SK-N-SH treated with all-trans-retinoic acid at 6 μM for 48 hours (cell line): ENCODE data around the gene ENTPD2.

ENCODE experiments used
- ATAC-seq: fragments of 200-7000 bp; cut with Tn5 transposase; 3 replicates; pipeline ENCODE4 v1.9.1; 2020; ENCODE audit warnings: mild to moderate bottlenecking, moderate library complexity
- ARNTL ChIP-seq: fragments of 450-650 bp; formaldehyde crosslinking; IDR thresholded peaks from 2 replicates; pipeline ENCODE4 v1.5.0; 2020; ENCODE audit warnings: low read depth, mild to moderate bottlenecking, moderate library complexity, borderline replicate concordance
- BACH2 ChIP-seq: fragments of 250-450 bp; sonication (Bioruptor Pico); IDR thresholded peaks from 2 replicates; pipeline ENCODE4 v1.9.0; 2021; ENCODE audit warnings: mild to moderate bottlenecking, borderline replicate concordance
- CSDC2 ChIP-seq: fragments of 250-450 bp; sonication (Bioruptor Pico); IDR thresholded peaks from 2 replicates; pipeline ENCODE4 v1.5.0; 2020; ENCODE audit warnings: mild to moderate bottlenecking, moderate library complexity
- ESRRG ChIP-seq: fragments of 250-450 bp; sonication (Bioruptor Pico); IDR thresholded peaks from 2 replicates; pipeline ENCODE4 v1.6.1; 2021; ENCODE audit warnings: mild to moderate bottlenecking
- ISL1 ChIP-seq: fragments of 250-450 bp; sonication (Bioruptor Pico); IDR thresholded peaks from 2 replicates; pipeline ENCODE4 v2.1.2; 2022; ENCODE audit warnings: mild to moderate bottlenecking, moderate library complexity
- OSR1 ChIP-seq: fragments of 250-450 bp; sonication (Bioruptor Pico); IDR thresholded peaks from 2 replicates; pipeline ENCODE4 v1.8.0; 2022; ENCODE audit warnings: moderate library complexity, mild to moderate bottlenecking, inconsistent platforms
- PPARA ChIP-seq: fragments of 250-450 bp; sonication (Bioruptor Pico); IDR thresholded peaks from 2 replicates; pipeline ENCODE4 v1.5.0; 2020; ENCODE audit warnings: mild to moderate bottlenecking, borderline replicate concordance
- RARB ChIP-seq: fragments of 250-450 bp; sonication (Bioruptor Pico); IDR thresholded peaks from 2 replicates; pipeline ENCODE4 v1.8.0; 2021; ENCODE audit warnings: mild to moderate bottlenecking, moderate library complexity
- SNAI2 ChIP-seq: fragments of 250-450 bp; sonication (Bioruptor Pico); IDR thresholded peaks from 2 replicates; pipeline ENCODE4 v1.5.0; 2020; ENCODE audit warnings: mild to moderate bottlenecking, moderate library complexity
- TCF4 ChIP-seq: fragments of 250-450 bp; sonication (Bioruptor Pico); IDR thresholded peaks from 2 replicates; pipeline ENCODE4 v1.8.0; 2021; ENCODE audit warnings: mild to moderate bottlenecking, moderate library complexity, borderline replicate concordance
- TOX ChIP-seq: fragments of 250-450 bp; sonication (Bioruptor Pico); IDR thresholded peaks from 2 replicates; pipeline ENCODE4 v1.8.0; 2021; ENCODE audit warnings: mild to moderate bottlenecking, moderate library complexity, borderline replicate concordance
- ZC3H10 ChIP-seq: fragments of 250-450 bp; sonication (Bioruptor Pico); IDR thresholded peaks from 2 replicates; pipeline ENCODE4 v1.5.1; 2021; ENCODE audit warnings: mild to moderate bottlenecking, moderate library complexity
- ZFP3 ChIP-seq: fragments of 250-450 bp; sonication (Bioruptor Pico); IDR thresholded peaks from 2 replicates; pipeline ENCODE4 v1.5.0; 2020; ENCODE audit warnings: mild to moderate bottlenecking, moderate library complexity
- ZFP30 ChIP-seq: fragments of 450-650 bp; formaldehyde crosslinking; IDR thresholded peaks from 2 replicates; pipeline ENCODE4 v1.5.0; 2022; ENCODE audit warnings: mild to moderate bottlenecking, moderate library complexity
- ZNF565 ChIP-seq: fragments of 450-650 bp; formaldehyde crosslinking; conservative IDR thresholded peaks from 2 replicates; pipeline ENCODE4 v1.5.0; 2020; ENCODE audit warnings: low read depth, mild to moderate bottlenecking, moderate library complexity
- ZNF70 ChIP-seq: fragments of 450-650 bp; formaldehyde crosslinking; IDR thresholded peaks from 2 replicates; pipeline ENCODE4 v1.5.0; 2020; ENCODE audit warnings: mild to moderate bottlenecking, moderate library complexity
- ZNF8 ChIP-seq: fragments of 450-650 bp; formaldehyde crosslinking; IDR thresholded peaks from 2 replicates; pipeline ENCODE4 v1.5.0; 2020; ENCODE audit warnings: mild to moderate bottlenecking, moderate library complexity
- TF ChIP-seq, protein P1 (sequence below): fragments of 250-450 bp; sonication (Bioruptor Pico); IDR thresholded peaks from 2 replicates; pipeline ENCODE4 v1.8.0; 2020; ENCODE audit warnings: mild to moderate bottlenecking, moderate library complexity, borderline replicate concordance
- TF ChIP-seq, protein P2 (sequence below): fragments of 250-450 bp; sonication (Bioruptor Pico); IDR thresholded peaks from 2 replicates; pipeline ENCODE4 v1.5.1; 2020; ENCODE audit warnings: low read depth, mild to moderate bottlenecking, moderate library complexity
- TF ChIP-seq, protein P3 (sequence below): fragments of 250-450 bp; sonication (Bioruptor Pico); IDR thresholded peaks from 2 replicates; pipeline ENCODE4 v1.8.0; 2021; ENCODE audit warnings: low read depth, mild to moderate bottlenecking, moderate library complexity, borderline replicate concordance
- TF ChIP-seq, protein P4 (sequence below): fragments of 250-450 bp; sonication (Bioruptor Pico); IDR thresholded peaks from 2 replicates; pipeline ENCODE4 v1.5.1; 2021; ENCODE audit warnings: mild to moderate bottlenecking, moderate library complexity
- TF ChIP-seq, protein P5 (sequence below): fragments of 250-450 bp; sonication (Bioruptor Pico); IDR thresholded peaks from 2 replicates; pipeline ENCODE4 v1.5.0; 2020; ENCODE audit warnings: mild to moderate bottlenecking, moderate library complexity

Gene ENTPD2

GRCh38 chr9:137037483-137037882 is 16.4 kb downstream of the ENTPD2 start:
- TF ChIP-seq, protein P1, sequence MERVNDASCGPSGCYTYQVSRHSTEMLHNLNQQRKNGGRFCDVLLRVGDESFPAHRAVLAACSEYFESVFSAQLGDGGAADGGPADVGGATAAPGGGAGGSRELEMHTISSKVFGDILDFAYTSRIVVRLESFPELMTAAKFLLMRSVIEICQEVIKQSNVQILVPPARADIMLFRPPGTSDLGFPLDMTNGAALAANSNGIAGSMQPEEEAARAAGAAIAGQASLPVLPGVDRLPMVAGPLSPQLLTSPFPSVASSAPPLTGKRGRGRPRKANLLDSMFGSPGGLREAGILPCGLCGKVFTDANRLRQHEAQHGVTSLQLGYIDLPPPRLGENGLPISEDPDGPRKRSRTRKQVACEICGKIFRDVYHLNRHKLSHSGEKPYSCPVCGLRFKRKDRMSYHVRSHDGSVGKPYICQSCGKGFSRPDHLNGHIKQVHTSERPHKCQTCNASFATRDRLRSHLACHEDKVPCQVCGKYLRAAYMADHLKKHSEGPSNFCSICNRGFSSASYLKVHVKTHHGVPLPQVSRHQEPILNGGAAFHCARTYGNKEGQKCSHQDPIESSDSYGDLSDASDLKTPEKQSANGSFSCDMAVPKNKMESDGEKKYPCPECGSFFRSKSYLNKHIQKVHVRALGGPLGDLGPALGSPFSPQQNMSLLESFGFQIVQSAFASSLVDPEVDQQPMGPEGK (CRISPR knock-in tag) = no peak
- TF ChIP-seq BACH2 (CRISPR knock-in tag) = no peak
- TF ChIP-seq TOX (CRISPR knock-in tag) = no peak
- TF ChIP-seq SNAI2 (CRISPR knock-in tag) = no peak
- no peak for TF ChIP-seq ZFP30 (CRISPR knock-in tag)
- no peak for TF ChIP-seq ZC3H10 (CRISPR knock-in tag)
- no peak for TF ChIP-seq ESRRG (CRISPR knock-in tag)
- no peak for TF ChIP-seq OSR1 (CRISPR knock-in tag)
- no peak for TF ChIP-seq ARNTL
- TF ChIP-seq, protein P2, sequence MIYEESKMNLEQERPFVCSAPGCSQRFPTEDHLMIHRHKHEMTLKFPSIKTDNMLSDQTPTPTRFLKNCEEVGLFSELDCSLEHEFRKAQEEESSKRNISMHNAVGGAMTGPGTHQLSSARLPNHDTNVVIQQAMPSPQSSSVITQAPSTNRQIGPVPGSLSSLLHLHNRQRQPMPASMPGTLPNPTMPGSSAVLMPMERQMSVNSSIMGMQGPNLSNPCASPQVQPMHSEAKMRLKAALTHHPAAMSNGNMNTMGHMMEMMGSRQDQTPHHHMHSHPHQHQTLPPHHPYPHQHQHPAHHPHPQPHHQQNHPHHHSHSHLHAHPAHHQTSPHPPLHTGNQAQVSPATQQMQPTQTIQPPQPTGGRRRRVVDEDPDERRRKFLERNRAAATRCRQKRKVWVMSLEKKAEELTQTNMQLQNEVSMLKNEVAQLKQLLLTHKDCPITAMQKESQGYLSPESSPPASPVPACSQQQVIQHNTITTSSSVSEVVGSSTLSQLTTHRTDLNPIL (CRISPR knock-in tag) = no peak
- no peak for TF ChIP-seq CSDC2 (CRISPR knock-in tag)
- TF ChIP-seq, protein P3, sequence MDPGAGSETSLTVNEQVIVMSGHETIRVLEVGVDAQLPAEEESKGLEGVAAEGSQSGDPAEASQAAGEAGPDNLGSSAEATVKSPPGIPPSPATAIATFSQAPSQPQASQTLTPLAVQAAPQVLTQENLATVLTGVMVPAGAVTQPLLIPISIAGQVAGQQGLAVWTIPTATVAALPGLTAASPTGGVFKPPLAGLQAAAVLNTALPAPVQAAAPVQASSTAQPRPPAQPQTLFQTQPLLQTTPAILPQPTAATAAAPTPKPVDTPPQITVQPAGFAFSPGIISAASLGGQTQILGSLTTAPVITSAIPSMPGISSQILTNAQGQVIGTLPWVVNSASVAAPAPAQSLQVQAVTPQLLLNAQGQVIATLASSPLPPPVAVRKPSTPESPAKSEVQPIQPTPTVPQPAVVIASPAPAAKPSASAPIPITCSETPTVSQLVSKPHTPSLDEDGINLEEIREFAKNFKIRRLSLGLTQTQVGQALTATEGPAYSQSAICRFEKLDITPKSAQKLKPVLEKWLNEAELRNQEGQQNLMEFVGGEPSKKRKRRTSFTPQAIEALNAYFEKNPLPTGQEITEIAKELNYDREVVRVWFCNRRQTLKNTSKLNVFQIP = no peak
- TF ChIP-seq PPARA (CRISPR knock-in tag) = no peak
- TF ChIP-seq ZNF70 (CRISPR knock-in tag) = no peak
- TF ChIP-seq ZFP3 (CRISPR knock-in tag) = no peak
- TF ChIP-seq RARB (CRISPR knock-in tag) = no peak
- no peak for TF ChIP-seq ISL1 (CRISPR knock-in tag)
- no peak for TF ChIP-seq ZNF565
- ATAC-seq = no peak

GRCh38 chr9:137037035-137037434 is 16.8 kb downstream of the ENTPD2 start:
- no peak for ATAC-seq
- TF ChIP-seq CSDC2 (CRISPR knock-in tag) (no peak), ARNTL (no peak), ZNF8 (CRISPR knock-in tag) (no peak), TCF4 (CRISPR knock-in tag) (no peak), ESRRG (CRISPR knock-in tag) (no peak), ISL1 (CRISPR knock-in tag) (no peak), ZFP30 (CRISPR knock-in tag) (no peak), SNAI2 (CRISPR knock-in tag) (no peak), BACH2 (CRISPR knock-in tag) (no peak), ZFP3 (CRISPR knock-in tag) (no peak), ZC3H10 (CRISPR knock-in tag) (no peak), TOX (CRISPR knock-in tag) (no peak), PPARA (CRISPR knock-in tag) (no peak), ZNF70 (CRISPR knock-in tag) (no peak), ZNF565 (no peak), RARB (CRISPR knock-in tag) (no peak)
- TF ChIP-seq, protein P4, sequence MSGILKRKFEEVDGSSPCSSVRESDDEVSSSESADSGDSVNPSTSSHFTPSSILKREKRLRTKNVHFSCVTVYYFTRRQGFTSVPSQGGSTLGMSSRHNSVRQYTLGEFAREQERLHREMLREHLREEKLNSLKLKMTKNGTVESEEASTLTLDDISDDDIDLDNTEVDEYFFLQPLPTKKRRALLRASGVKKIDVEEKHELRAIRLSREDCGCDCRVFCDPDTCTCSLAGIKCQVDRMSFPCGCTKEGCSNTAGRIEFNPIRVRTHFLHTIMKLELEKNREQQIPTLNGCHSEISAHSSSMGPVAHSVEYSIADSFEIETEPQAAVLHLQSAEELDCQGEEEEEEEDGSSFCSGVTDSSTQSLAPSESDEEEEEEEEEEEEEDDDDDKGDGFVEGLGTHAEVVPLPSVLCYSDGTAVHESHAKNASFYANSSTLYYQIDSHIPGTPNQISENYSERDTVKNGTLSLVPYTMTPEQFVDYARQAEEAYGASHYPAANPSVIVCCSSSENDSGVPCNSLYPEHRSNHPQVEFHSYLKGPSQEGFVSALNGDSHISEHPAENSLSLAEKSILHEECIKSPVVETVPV (CRISPR knock-in tag) = no peak
- TF ChIP-seq, protein P5, sequence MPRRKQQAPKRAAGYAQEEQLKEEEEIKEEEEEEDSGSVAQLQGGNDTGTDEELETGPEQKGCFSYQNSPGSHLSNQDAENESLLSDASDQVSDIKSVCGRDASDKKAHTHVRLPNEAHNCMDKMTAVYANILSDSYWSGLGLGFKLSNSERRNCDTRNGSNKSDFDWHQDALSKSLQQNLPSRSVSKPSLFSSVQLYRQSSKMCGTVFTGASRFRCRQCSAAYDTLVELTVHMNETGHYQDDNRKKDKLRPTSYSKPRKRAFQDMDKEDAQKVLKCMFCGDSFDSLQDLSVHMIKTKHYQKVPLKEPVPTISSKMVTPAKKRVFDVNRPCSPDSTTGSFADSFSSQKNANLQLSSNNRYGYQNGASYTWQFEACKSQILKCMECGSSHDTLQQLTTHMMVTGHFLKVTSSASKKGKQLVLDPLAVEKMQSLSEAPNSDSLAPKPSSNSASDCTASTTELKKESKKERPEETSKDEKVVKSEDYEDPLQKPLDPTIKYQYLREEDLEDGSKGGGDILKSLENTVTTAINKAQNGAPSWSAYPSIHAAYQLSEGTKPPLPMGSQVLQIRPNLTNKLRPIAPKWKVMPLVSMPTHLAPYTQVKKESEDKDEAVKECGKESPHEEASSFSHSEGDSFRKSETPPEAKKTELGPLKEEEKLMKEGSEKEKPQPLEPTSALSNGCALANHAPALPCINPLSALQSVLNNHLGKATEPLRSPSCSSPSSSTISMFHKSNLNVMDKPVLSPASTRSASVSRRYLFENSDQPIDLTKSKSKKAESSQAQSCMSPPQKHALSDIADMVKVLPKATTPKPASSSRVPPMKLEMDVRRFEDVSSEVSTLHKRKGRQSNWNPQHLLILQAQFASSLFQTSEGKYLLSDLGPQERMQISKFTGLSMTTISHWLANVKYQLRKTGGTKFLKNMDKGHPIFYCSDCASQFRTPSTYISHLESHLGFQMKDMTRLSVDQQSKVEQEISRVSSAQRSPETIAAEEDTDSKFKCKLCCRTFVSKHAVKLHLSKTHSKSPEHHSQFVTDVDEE (CRISPR knock-in tag) = no peak
- TF ChIP-seq, protein P1 (CRISPR knock-in tag) = no peak
- TF ChIP-seq, protein P2 (CRISPR knock-in tag) = no peak
